ENCODE measurements around the gene DNAH12. TPM values are rescaled to one million over a fixed set of nuclear protein-coding genes. Genes with fewer than 3 reads are reported as not detected.

The DNAH12 gene
- polyA plus RNA-seq, 2 of the 4 experiments (the other 2 are of a cell fraction): 0.05 to 0.09 TPM

DNA sequence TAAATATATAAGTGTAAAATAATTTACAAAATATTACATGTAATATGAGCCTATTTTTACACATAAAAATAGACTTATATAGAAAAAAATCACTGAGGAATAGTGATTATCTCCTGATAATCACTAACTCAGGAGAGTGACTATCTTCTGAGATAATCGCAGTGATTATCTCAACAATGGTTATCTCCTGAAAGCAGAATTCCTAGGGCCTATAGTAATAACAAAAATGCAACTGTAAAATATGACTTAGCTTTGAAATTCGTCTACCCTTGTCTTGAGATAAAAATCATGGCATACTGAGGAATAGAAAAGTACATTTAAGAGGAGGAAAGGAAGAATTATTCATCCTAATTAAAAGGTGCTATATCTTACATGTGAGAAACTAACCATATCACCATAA lies 134.7 kb downstream of the DNAH12 start (continued):
- TF ChIP-seq, protein P1, sequence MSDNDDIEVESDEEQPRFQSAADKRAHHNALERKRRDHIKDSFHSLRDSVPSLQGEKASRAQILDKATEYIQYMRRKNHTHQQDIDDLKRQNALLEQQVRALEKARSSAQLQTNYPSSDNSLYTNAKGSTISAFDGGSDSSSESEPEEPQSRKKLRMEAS (IDR thresholded peaks at IDR 0.05): no peak
- TF ChIP-seq TP53 (CRISPR knock-in tag; IDR thresholded peaks at IDR 0.05) (no peak), ZSCAN20 (CRISPR knock-in tag; IDR thresholded peaks at IDR 0.05) (no peak)

DNA sequence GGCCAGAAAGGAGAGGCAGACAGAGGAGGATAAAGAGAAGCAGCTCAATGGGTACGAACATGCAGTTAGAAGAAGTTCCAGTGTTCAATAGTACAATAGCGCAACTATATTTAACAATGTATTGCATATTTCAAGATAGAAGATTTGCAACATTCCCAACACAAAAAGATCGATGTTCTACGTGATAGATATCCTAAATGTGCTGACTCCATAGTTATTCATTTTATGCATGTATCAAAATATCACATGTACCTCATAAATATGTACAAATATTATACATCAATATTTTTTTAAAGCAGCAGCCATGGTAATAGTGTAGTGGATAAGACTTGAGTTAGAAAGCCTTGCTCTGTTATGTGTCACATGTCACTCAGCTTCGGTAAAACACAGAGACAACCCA lies 141.5 kb downstream of the DNAH12 start:
- FAIRE-seq: no peak
- TF ChIP-seq MAFK (IDR thresholded peaks at IDR 0.05; ENCODE audit: partially characterized antibody) (peak; percentile 56), POLR2A (IDR thresholded peaks at IDR 0.05; ENCODE audit: low read length) (no peak)
- CTCF ChIA-PET: no interaction called here

DNA sequence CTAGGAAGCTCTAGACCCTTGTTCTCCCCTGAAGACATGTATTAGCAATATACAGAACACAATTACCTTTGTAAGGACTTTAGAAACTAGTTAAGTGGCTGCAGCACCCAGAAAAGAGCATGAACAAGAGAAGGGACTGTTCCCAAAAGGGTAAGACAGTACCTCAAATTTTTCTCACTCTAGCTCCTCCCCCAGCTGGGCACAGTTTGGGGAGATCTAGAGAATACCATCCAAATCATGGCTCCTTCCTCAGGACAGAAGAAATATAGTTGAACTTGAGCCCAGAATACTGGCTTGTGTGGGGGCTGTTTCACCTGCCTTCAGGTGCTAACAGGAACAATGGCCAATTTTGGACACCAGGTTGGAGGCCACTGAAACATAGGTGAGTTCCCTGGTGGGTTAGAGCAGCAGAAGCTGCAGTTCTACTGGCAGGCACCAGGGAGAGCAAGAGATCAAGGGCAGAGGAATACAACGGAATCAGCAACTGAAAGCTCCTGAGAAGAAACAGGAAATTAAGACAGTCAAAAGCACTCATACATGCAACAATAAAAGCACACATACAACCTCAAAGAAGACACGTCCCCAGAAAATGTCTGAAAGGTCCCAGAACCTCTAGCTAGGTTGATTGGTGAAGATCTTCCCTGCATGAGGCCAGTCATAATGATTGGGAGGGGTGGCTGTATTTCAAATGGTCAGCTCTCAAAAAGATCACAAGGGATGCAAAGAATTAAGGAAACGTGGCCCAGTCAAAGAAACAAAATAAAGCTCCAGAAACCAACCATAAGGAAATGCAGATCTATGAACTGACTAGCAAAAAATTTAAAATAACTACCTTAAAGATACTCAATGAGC lies 146.7 kb downstream of the DNAH12 start:
- WGBS (ENCODE audit: missing lambda C conversion rate): 0% methylated on average over 3 of the region's 3 CpGs
- FAIRE-seq (no peak), DNase-seq (ENCODE audit: low read depth in 1 of 2, low spot score in 1 of 2) (peak; percentile 38 to 65), ATAC-seq (peak; percentile 95 to 98)
- TF ChIP-seq RAD21 (conservative IDR thresholded peaks at IDR 0.05 in 1 of 2, IDR thresholded peaks at IDR 0.05 in 1 of 2): peak; percentile 78 to 87
- no peak for TF ChIP-seq POLR2A (IDR thresholded peaks at IDR 0.05; ENCODE audit: low read length)
- TF ChIP-seq SMC3 (IDR thresholded peaks at IDR 0.05): peak; percentile 78
- TF ChIP-seq HOXB5 (CRISPR knock-in tag; IDR thresholded peaks at IDR 0.05): no peak
- peak; percentile 71 for TF ChIP-seq CTCF (IDR thresholded peaks at IDR 0.05)
- no peak for TF ChIP-seq HOXB13 (CRISPR knock-in tag; IDR thresholded peaks at IDR 0.05; ENCODE audit: low read depth)
- TF ChIP-seq ZC3H11A (IDR thresholded peaks at IDR 0.05): no peak
- no peak for TF ChIP-seq ATOH8 (CRISPR knock-in tag; IDR thresholded peaks at IDR 0.05; ENCODE audit: low read depth)
- TF ChIP-seq TP53 (CRISPR knock-in tag; IDR thresholded peaks at IDR 0.05): no peak
- no peak for TF ChIP-seq MAZ (IDR thresholded peaks at IDR 0.05; ENCODE audit: borderline replicate concordance, low read depth, low read length)
- TF ChIP-seq HEYL (CRISPR knock-in tag; IDR thresholded peaks at IDR 0.05): no peak
- TF ChIP-seq, protein P2, sequence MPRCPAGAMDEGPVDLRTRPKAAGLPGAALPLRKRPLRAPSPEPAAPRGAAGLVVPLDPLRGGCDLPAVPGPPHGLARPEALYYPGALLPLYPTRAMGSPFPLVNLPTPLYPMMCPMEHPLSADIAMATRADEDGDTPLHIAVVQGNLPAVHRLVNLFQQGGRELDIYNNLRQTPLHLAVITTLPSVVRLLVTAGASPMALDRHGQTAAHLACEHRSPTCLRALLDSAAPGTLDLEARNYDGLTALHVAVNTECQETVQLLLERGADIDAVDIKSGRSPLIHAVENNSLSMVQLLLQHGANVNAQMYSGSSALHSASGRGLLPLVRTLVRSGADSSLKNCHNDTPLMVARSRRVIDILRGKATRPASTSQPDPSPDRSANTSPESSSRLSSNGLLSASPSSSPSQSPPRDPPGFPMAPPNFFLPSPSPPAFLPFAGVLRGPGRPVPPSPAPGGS (IDR thresholded peaks at IDR 0.05): no peak
- no peak for TF ChIP-seq POLR2AphosphoS2 (conservative IDR thresholded peaks at IDR 0.05; ENCODE audit: low read length)
- TF ChIP-seq PHF8 (IDR thresholded peaks at IDR 0.05; ENCODE audit: borderline replicate concordance, low read depth): no peak
- TF ChIP-seq FOXS1 (CRISPR knock-in tag; IDR thresholded peaks at IDR 0.05): no peak
- Histone ChIP-seq H3K4me2 (peak overlapping the region; percentile 52), H3K4me1 (no peaks in the 10 kb centered on the region), H3K9me3 (no peaks in the 10 kb centered on the region), H3K27ac (peak overlapping the region; percentile 7 to 61; a peak in 2 of 6 replicates), H3K4me3 (no peak overlapping the region)
- ChIA-PET POLR2A (interaction anchor here (0.8 to 1.1 kb wide), 2 partner anchors 159 to 200 kb away, joined by 3 to 7 read pairs; partner anchors contain the start of genes ARF4 and PDE12), CTCF (interaction anchor here (0.6 to 2.4 kb wide), 31 partner anchors 8 to 553 kb away, joined by 3 to 12 read pairs (median 4); partner anchors contain the start of gene PDE12)

More for the DNA sequence above, 141.5 kb downstream of the DNAH12 start:
- no peak overlapping the region for H3K4me3 ChIP-seq
- 63% methylated on average over 5 of the region's 5 CpGs for WGBS (ENCODE audit: missing lambda C conversion rate)
- no peaks in the 10 kb centered on the region for H3K4me1 ChIP-seq
- POLR2A ChIA-PET: no interaction called here
- no peaks in the 10 kb centered on the region for H3K9me3 ChIP-seq
- DNase-seq (ENCODE audit: low read depth in 1 of 2, low spot score in 1 of 2) (no peak), ATAC-seq (no peak)
- no peak overlapping the region for H3K4me2 ChIP-seq
- no peak overlapping the region for H3K27ac ChIP-seq

All from A549 (cell line).